Measurements from ENCODE around the gene MACF1. TPM values are rescaled to one million over a fixed set of nuclear protein-coding genes. Genes with fewer than 3 reads are reported as not detected.

Gene MACF1
- total and polyA plus RNA-seq, 2 of the 13 experiments (the other 11 are each of a cell fraction or from before 2014, with no cell fraction given), result 36.7 to 65.4 TPM

DNA sequence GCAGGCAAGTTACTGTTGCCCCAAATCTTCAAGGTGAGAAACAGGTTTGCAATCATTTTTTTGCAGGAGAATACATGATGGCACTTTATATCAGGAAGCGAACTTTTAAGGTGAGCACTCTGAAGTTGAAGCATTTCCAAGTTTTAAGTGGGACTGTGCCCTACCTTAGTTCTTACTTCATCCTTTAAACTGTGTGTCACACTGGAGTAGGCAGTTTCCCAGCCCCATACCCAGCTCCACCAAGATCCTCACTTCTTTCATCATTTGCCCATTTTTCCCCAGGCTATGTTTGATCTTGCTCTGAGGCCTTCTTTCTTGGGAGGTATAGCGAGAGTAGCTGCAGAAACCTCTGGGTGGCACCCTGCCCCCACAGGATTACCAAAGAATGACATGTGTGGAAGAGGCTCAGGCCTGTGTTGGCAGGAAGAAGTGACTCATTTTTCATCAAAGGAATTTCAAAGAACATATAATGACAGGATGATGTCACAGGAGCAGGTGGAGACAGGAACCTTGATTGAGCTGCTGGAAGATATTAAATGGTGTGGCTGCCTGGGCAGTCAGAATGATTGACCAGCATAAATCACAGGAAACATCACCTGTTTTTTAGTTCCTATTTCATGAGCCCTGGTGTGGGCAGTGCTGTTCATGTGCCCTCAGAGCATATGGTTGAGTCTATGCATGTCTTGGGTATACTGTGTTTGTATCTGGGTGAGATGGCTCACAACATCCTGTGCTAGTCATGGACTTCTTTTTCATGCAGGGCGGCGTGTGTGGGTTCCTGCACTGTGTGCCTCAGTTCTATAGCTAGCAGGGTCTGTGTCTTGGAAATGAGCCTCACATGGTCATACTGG lies 20.8 kb upstream of the MACF1 start (continued):
- TF ChIP-seq ZNF777 (CRISPR knock-in tag; IDR thresholded peaks at IDR 0.05) (no peak), CBFB (CRISPR knock-in tag; IDR thresholded peaks at IDR 0.05) (no peak), MZF1 (CRISPR knock-in tag; IDR thresholded peaks at IDR 0.05; ENCODE audit: borderline replicate concordance) (no peak), ZFP36L2 (CRISPR knock-in tag; IDR thresholded peaks at IDR 0.05) (no peak), TAF1 (CRISPR knock-in tag; IDR thresholded peaks at IDR 0.05) (no peak), ZC3H13 (CRISPR knock-in tag; IDR thresholded peaks at IDR 0.05) (no peak), ATF7 (IDR thresholded peaks at IDR 0.05) (peak; percentile 64; the same call in 1 of the 2 replicates), ATF7 (CRISPR knock-in tag; IDR thresholded peaks at IDR 0.05) (no peak), NFE2 (CRISPR knock-in tag; IDR thresholded peaks at IDR 0.05) (no peak), ZNF562 (CRISPR knock-in tag; IDR thresholded peaks at IDR 0.05; ENCODE audit: borderline replicate concordance) (no peak), RORA (CRISPR knock-in tag; IDR thresholded peaks at IDR 0.05) (no peak), HOXA7 (CRISPR knock-in tag; IDR thresholded peaks at IDR 0.05) (no peak), ZNF33B (CRISPR knock-in tag; IDR thresholded peaks at IDR 0.05) (no peak), ZNF383 (CRISPR knock-in tag; IDR thresholded peaks at IDR 0.05; ENCODE audit: borderline replicate concordance) (no peak), MED1 (CRISPR knock-in tag; IDR thresholded peaks at IDR 0.05) (peak; percentile 40; the same call in 1 of the 2 replicates), EED (CRISPR knock-in tag; IDR thresholded peaks at IDR 0.05) (no peak), ZNF44 (CRISPR knock-in tag; IDR thresholded peaks at IDR 0.05) (no peak), KLF15 (CRISPR knock-in tag; IDR thresholded peaks at IDR 0.05; ENCODE audit: borderline replicate concordance) (no peak), ZNF543 (CRISPR knock-in tag; IDR thresholded peaks at IDR 0.05) (no peak)
- TF ChIP-seq, protein P1, sequence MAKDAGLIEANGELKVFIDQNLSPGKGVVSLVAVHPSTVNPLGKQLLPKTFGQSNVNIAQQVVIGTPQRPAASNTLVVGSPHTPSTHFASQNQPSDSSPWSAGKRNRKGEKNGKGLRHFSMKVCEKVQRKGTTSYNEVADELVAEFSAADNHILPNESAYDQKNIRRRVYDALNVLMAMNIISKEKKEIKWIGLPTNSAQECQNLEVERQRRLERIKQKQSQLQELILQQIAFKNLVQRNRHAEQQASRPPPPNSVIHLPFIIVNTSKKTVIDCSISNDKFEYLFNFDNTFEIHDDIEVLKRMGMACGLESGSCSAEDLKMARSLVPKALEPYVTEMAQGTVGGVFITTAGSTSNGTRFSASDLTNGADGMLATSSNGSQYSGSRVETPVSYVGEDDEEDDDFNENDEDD (CRISPR knock-in tag; IDR thresholded peaks at IDR 0.05; ENCODE audit: borderline replicate concordance), result no peak
- TF ChIP-seq, protein P2, sequence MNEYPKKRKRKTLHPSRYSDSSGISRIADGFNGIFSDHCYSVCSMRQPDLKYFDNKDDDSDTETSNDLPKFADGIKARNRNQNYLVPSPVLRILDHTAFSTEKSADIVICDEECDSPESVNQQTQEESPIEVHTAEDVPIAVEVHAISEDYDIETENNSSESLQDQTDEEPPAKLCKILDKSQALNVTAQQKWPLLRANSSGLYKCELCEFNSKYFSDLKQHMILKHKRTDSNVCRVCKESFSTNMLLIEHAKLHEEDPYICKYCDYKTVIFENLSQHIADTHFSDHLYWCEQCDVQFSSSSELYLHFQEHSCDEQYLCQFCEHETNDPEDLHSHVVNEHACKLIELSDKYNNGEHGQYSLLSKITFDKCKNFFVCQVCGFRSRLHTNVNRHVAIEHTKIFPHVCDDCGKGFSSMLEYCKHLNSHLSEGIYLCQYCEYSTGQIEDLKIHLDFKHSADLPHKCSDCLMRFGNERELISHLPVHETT (CRISPR knock-in tag; conservative IDR thresholded peaks at IDR 0.05), result no peak
- TF ChIP-seq, protein P3, sequence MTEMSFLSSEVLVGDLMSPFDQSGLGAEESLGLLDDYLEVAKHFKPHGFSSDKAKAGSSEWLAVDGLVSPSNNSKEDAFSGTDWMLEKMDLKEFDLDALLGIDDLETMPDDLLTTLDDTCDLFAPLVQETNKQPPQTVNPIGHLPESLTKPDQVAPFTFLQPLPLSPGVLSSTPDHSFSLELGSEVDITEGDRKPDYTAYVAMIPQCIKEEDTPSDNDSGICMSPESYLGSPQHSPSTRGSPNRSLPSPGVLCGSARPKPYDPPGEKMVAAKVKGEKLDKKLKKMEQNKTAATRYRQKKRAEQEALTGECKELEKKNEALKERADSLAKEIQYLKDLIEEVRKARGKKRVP (CRISPR knock-in tag; IDR thresholded peaks at IDR 0.05), result peak in 1 of 2 experiments; percentile 60; a peak in 2 of 4 replicates
- TF ChIP-seq, protein P4, sequence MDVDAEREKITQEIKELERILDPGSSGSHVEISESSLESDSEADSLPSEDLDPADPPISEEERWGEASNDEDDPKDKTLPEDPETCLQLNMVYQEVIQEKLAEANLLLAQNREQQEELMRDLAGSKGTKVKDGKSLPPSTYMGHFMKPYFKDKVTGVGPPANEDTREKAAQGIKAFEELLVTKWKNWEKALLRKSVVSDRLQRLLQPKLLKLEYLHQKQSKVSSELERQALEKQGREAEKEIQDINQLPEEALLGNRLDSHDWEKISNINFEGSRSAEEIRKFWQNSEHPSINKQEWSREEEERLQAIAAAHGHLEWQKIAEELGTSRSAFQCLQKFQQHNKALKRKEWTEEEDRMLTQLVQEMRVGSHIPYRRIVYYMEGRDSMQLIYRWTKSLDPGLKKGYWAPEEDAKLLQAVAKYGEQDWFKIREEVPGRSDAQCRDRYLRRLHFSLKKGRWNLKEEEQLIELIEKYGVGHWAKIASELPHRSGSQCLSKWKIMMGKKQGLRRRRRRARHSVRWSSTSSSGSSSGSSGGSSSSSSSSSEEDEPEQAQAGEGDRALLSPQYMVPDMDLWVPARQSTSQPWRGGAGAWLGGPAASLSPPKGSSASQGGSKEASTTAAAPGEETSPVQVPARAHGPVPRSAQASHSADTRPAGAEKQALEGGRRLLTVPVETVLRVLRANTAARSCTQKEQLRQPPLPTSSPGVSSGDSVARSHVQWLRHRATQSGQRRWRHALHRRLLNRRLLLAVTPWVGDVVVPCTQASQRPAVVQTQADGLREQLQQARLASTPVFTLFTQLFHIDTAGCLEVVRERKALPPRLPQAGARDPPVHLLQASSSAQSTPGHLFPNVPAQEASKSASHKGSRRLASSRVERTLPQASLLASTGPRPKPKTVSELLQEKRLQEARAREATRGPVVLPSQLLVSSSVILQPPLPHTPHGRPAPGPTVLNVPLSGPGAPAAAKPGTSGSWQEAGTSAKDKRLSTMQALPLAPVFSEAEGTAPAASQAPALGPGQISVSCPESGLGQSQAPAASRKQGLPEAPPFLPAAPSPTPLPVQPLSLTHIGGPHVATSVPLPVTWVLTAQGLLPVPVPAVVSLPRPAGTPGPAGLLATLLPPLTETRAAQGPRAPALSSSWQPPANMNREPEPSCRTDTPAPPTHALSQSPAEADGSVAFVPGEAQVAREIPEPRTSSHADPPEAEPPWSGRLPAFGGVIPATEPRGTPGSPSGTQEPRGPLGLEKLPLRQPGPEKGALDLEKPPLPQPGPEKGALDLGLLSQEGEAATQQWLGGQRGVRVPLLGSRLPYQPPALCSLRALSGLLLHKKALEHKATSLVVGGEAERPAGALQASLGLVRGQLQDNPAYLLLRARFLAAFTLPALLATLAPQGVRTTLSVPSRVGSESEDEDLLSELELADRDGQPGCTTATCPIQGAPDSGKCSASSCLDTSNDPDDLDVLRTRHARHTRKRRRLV (CRISPR knock-in tag; IDR thresholded peaks at IDR 0.05), result no peak

Measured in HepG2 (cell line).